Nephron progenitor cell (in vitro differentiated cells): Measurements from ENCODE around the gene CREB3L2.

ENCODE experiments used
- DNase-seq: peaks from one replicate; pipeline ENCODE4 v3.0.0; 2021
- H3K27ac Mint-ChIP-seq: 2 replicates; pipeline ENCODE4 v1.8.0; 2021; ENCODE audit warnings: mild to moderate bottlenecking, moderate library complexity, mixed read lengths
- H3K27me3 Mint-ChIP-seq: 2 replicates; pipeline ENCODE4 v1.8.0; 2021; ENCODE audit warnings: mild to moderate bottlenecking, low read depth, mixed read lengths; ENCODE audit not compliant: poor library complexity
- H3K36me3 Mint-ChIP-seq: 2 replicates; pipeline ENCODE4 v1.8.0; 2021; ENCODE audit warnings: low read depth, mixed read lengths
- H3K4me1 Mint-ChIP-seq: 2 replicates; pipeline ENCODE4 v1.8.0; 2021; ENCODE audit warnings: mixed read lengths
- H3K4me3 Mint-ChIP-seq: 2 replicates; pipeline ENCODE4 v1.8.0; 2021; ENCODE audit warnings: mild to moderate bottlenecking, moderate library complexity, mixed read lengths
- H3K9me3 Mint-ChIP-seq: 2 replicates; pipeline ENCODE4 v1.8.0; 2021; ENCODE audit warnings: mild to moderate bottlenecking, moderate library complexity, mixed read lengths
- TF ChIP-seq, protein P1 (sequence below): fragments of 200-600 bp; sonication (generic); IDR thresholded peaks from 2 replicates; pipeline ENCODE4 v1.5.0; 2021; ENCODE audit warnings: antibody characterized with exemption

Gene CREB3L2

GRCh38 chr7:137958470-137959431 is 43.1 kb downstream of the CREB3L2 start:
- H3K4me3 Mint-ChIP-seq, result no peak overlapping the region
- H3K27me3 Mint-ChIP-seq, result no peaks in the 10 kb centered on the region
- peaks cover 40% of the 10 kb centered on the region for H3K36me3 Mint-ChIP-seq
- DNase-seq, result no peak
- H3K27ac Mint-ChIP-seq, result no peak overlapping the region
- H3K4me1 Mint-ChIP-seq, result peaks cover 42% of the 10 kb centered on the region
- TF ChIP-seq, protein P1, sequence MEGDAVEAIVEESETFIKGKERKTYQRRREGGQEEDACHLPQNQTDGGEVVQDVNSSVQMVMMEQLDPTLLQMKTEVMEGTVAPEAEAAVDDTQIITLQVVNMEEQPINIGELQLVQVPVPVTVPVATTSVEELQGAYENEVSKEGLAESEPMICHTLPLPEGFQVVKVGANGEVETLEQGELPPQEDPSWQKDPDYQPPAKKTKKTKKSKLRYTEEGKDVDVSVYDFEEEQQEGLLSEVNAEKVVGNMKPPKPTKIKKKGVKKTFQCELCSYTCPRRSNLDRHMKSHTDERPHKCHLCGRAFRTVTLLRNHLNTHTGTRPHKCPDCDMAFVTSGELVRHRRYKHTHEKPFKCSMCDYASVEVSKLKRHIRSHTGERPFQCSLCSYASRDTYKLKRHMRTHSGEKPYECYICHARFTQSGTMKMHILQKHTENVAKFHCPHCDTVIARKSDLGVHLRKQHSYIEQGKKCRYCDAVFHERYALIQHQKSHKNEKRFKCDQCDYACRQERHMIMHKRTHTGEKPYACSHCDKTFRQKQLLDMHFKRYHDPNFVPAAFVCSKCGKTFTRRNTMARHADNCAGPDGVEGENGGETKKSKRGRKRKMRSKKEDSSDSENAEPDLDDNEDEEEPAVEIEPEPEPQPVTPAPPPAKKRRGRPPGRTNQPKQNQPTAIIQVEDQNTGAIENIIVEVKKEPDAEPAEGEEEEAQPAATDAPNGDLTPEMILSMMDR, result no peak
- H3K9me3 Mint-ChIP-seq, result no peaks in the 10 kb centered on the region

- Mint-ChIP-seq H3K4me3 (no peak overlapping the region), H3K27me3 (no peaks in the 10 kb centered on the region), H3K36me3 (peaks cover 32% of the 10 kb centered on the region), H3K4me1 (peaks cover 45% of the 10 kb centered on the region), H3K27ac (no peak overlapping the region), H3K9me3 (no peaks in the 10 kb centered on the region)
- no peak for DNase-seq
- TF ChIP-seq, protein P1, result no peak
Observed at GRCh38 chr7:137957887-137958286, 44.0 kb downstream of the CREB3L2 start.

- no peaks in the 10 kb centered on the region for H3K9me3 Mint-ChIP-seq
- H3K27ac Mint-ChIP-seq, result peak overlapping the region; percentile 58
- H3K4me1 Mint-ChIP-seq, result peaks cover 51% of the 10 kb centered on the region
- H3K4me3 Mint-ChIP-seq, result no peak overlapping the region
- DNase-seq, result no peak
- peaks cover 23% of the 10 kb centered on the region for H3K36me3 Mint-ChIP-seq
- no peaks in the 10 kb centered on the region for H3K27me3 Mint-ChIP-seq
- TF ChIP-seq, protein P1, result no peak
Observed at GRCh38 chr7:137956591-137956990, 45.3 kb downstream of the CREB3L2 start.

DNA sequence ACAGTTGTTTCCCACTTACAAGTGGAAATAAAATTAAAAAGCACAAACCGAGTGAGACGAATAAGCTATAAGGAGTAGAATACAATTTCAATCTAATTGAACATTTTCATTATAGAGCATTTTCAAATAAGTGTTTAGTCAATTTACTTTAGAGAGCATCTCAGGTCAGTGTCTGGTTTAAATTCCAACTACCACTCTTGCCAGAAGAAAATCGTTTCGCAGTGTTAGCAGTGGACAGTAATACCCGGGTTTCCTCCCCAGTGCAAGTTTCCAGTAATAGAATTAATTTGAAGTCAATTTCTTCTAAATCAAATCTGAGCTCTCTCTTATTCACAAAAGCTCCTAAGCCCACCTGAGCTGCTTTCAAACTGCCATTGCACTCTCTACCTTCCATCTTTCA is 45.7 kb downstream of the CREB3L2 start:
- no peak for DNase-seq
- H3K4me3 Mint-ChIP-seq, result no peak overlapping the region
- peaks cover 56% of the 10 kb centered on the region for H3K4me1 Mint-ChIP-seq
- H3K36me3 Mint-ChIP-seq, result peaks cover 19% of the 10 kb centered on the region
- H3K9me3 Mint-ChIP-seq, result no peaks in the 10 kb centered on the region
- TF ChIP-seq, protein P1, result no peak
- no peaks in the 10 kb centered on the region for H3K27me3 Mint-ChIP-seq
- H3K27ac Mint-ChIP-seq, result peak overlapping the region; percentile 58

- H3K4me1 Mint-ChIP-seq, result peaks cover 68% of the 10 kb centered on the region
Observed at GRCh38 chr7:137954614-137955013, 47.3 kb downstream of the CREB3L2 start.

More at GRCh38 chr7:137954614-137955013, 47.3 kb downstream of the CREB3L2 start:
- Mint-ChIP-seq H3K9me3 (no peaks in the 10 kb centered on the region), H3K27me3 (no peaks in the 10 kb centered on the region), H3K36me3 (peaks cover 20% of the 10 kb centered on the region), H3K27ac (peak overlapping the region; percentile 47), H3K4me3 (no peak overlapping the region)
- TF ChIP-seq, protein P1, result no peak
- no peak for DNase-seq
